NCI-H1436 treated with DMSO at 0.1 percent for 48 hours (cell line): ENCODE results near the gene HCST.
"Not testable (repeated sequence)": the region's sequence is repeated elsewhere in the genome, so short reads cannot be mapped to it uniquely, and the experiment has no call there.

Experiments used
- DNase-seq: peaks from one replicate; lab custom pipeline; 2025; lab: John Stamatoyannopoulos, UW

The HCST gene

DNA sequence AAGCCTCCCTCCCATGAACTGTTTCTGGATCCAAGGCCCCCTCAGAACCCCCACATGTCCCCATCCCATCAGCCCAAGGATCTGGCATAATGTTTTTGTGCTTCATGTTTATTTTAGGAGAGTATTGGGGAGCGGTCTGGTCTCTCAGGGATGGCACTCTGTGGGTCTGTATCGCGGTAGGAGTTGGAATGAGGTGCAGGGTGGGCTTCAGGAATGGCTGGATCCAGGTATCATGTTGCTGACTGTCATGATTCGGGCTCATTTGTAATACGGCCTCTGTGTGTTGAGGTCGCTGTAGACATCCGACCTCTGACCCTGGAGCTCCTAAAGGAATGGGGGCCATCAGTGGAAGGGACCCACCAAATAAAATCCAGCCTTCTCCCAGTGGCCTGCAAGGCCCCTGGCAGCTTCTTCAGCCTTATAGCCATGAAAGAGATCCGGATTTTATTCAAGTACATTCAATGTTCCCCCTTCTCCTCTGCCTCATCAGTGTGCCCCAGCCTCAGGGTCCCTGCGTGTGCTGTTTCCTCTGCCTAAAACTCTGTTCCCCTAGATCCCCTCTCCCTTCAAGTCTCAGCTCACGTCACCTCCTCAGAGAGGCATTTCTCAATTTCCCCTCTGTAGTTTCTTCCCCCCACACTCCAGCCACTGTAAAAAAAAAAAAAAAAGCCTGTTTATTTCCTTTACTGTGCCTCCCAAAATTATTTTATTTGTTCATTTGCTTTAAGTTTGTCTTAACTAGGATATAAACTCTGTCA lies 2.2 kb downstream of the HCST start:
- DNase-seq: no peak

DNA sequence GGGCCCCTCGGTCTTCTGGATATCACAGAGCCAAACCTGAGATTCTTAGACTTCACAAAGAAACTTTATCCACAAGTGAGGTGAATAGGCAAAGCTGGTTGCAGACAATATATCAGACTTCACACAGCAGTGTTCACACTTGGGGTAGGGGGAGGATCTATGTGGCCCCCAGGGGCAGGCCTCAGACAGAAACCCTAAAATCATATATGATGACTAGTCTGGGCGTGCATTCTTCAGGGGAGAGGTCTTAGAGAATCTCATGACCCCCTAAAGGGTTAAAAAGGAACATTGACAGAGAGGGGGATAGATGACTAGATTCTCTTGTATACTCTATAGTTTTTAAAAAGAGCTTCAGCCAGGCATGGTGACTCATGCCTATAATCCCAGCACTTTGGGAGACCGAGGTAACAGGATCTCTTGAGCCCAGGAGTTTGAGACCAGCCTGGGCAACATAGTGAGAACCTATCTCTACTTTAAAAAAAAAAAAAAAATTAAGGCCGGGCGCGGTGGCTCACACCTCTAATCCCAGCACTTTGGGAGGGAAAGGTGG lies 2.9 kb downstream of the HCST start:
- no peak for DNase-seq

DNA sequence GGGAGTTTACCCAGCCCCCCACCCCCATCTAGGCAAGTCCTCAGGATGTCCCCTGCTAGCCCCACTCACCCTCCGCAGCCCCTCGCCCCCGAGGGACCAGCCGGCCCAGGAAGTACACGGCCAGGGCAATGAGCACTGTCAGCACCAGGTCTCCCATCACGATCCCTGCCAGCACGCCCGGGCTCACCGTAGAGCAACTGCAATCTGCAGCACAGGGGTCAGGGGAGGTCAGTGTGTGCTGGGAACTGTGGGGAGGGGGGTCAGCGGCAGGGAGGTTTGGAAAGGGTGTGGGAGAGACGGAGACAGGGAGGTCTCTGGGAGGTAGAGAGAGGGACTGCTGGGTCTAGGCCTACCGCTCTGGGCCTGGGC lies 5.0 kb downstream of the HCST start:
- DNase-seq: no peak

DNA sequence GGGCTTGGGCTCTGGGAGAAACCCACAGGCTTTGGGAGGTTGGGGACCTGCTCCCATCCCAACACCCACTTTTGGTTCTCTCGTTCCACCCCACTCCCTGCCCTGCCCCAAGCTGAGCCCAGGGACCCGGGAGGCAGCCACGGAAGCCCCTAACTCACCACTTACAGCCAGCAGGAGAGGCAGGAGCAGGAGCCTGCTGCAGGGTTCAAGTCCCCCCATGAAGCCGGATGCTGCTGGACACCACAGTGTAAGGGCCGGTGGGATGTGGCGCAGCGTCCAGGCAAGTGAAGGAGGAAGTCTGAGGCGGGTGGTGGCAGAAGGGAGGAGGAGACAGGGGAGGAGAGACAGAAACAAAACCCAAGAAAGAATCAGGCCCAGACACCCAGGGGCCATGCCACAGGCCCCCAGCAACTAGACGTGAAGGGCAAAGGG lies 5.7 kb downstream of the HCST start, which contains the start of gene TYROBP:
Gene TYROBP (minus strand): TSS at position 286 of the 432 bp plus-strand sequence. CDS start 67 bp downstream, at position 219.
- DNase-seq: no peak

DNA sequence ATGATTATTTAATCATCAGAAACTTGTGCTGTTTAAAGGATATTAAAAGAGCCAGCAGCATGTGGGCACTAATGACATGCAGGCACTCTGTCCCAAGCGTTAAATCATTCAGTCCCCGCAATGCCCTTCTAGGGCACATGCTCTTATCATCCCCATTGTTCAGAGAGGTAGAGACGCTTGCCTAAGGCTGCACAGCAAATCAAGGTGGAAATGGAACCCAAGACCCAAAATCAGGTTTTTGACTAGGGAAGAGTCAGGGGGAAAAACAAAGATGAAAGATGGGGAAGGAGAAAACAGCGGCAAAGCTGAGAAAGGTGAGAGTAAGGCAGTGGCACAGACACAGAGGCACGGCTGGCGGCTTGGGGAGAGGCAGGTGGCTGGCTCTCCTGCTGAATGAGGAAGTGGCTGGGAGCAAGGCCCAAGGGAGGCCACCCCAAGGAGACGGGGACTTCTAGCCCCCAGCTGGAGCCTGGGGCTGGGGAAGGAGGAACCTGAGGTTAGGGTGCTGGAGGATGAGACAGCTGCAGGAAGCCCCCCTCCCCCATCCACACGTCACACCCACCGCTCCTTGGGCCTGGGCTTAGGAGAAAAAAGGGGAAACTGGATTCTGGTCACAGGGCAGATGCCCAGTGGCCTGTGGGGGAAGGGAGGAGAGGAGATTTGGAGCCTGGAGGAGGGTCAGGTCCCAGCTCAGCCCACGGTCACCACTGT lies 6.8 kb downstream of the HCST start:
- DNase-seq: no peak

DNA sequence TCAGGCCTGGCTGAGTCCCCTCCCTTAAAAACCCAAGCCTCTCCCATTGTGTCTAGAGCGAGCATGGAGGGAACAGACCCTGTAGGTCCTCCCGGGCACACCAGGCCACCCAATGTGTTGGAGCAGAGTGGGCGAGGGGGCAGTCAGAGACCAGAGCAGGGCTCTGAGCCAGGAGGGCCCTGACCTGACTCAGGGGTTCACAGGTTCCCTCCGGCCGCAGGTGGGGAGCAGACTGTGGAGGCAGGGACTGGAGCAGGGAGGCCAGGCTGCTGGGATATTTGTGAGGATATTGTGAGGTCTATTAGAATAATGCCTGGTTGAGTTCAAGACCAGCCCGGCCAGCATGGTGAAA lies 7.3 kb downstream of the HCST start:
- no peak for DNase-seq

DNA sequence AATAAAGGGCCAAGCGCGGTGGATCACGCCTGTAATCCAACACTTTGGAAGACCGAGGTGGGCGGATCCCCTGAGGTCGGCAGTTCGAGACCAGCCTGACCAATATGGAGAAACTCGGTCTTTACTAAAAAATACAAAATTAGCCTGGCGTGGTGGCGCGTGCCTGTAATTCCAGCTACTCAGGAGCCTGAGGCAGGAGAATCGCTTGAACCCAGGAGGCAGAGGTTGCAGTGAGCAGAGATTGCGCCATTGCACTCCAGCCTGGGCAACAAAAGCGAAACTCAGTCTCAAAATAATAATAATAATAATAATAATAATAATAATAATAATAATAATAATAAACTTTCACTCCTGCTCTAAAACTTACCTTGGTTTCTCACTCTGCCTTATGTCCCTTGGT lies 8.0 kb downstream of the HCST start:
- DNase-seq: not testable (repeated sequence)

DNA sequence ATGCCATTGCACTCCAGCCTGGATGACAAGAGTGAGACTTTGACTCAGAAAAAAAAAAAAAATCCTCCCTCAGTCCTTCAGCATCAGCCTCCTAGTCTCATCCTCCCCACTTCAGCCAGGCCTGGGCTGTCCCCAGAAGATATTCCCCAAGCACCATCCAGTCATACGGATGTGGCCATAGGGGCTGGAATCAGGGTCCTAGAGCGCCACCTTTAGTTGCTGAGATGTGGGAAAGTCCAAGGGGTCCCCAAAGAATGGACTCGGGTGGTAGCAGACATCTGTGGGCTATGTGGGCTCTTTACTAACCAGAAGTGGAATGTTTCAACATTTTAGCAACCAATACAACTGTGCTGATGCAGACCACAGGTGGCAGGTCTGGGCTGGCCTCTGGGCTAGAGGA lies 8.8 kb downstream of the HCST start:
- DNase-seq: no peak

DNA sequence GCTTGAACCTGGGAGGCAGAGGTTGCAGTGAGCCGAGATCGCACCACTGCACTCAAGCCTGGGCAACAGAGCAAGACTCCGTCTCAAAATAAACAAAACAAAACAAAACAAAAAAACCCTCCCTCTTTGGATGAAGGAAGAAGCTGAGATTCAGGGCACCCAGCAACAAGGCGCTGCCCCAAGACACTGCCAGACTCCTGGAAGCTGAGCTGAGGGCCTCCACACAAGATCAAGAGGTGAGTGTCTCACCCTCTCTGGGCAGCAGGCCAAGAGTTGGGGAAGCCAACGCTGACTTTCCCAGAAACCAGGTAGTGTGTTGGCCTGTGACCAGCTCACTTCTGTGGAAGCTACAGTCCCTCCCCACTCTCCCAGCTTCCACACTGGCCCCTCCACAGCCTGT lies 9.5 kb downstream of the HCST start:
- DNase-seq: no peak

DNA sequence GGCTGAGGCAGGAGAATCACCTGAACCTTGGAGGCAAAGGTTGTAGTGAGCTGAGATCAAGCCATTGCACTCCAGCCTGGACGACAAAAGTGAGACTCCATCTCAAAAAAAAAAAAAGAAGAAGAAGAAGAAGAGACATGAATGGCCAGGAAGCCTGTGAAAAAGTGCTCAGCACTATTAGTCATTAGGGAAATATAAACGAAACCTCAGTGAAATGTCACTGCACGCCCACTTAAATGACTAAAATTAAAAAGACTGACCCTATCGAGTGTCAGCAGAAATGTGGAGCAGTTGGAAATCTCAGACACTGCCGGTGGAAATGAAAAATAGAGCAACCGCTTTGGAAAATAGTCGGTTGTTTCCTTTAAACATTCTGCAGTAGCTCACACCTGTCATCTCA lies 11.3 kb downstream of the HCST start:
- no peak for DNase-seq

DNA sequence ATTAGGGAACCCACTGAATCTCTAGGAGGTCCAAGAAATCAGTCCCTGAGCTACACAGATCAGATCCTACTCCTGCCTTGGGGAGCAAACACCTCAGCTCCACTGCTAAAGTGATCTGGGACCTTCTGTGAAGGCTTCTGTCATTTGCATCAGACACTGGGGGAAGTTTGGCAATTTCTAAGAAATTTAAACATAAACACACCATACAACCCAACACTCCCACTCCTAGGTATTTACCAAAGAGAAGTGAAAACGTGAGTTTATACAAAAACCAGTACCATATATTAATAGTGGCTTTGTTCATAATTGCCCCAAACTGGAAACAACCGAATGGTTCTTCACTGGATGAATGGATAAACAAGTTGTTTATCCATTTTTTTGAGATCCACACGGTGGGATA lies 13.1 kb downstream of the HCST start:
- DNase-seq: no peak

DNA sequence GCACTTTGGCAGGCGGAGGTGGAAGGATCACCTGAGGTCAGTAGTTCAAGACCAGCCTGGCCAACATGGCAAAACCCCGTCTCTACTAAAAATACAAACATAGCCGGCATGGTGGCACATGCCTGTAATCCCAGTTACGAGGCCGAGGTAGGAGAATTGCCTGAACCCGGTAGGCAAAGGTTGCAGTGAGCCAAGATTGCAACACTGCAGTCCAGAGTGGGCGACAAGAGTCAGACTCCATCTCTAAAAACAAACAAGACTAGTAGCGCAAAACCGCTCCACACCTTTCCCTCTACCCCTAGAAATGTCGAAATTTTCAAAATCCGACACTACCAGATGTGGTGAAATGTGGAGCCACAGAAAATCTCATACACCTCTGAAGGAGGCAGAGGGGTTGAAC lies 17.0 kb downstream of the HCST start:
- DNase-seq: no peak

DNA sequence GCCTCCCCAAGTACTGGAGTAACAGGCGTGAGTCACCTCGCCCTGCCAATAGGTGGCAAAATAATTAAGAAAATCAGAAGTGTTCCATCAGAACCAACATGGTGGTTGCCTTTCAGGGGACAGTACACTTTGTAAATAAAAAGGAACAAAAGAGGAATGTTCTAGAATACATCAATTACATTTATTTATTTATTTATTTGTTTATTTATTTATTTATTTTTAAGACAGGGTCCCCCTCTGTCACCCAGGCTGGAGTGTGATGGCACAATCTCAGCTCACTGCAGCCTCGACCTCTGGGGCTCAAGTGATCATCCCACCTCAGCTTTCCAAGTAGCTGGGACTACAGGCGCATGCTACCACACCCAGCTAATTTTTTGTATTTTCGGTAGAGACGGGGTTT lies 18.7 kb downstream of the HCST start:
- DNase-seq: no peak

DNA sequence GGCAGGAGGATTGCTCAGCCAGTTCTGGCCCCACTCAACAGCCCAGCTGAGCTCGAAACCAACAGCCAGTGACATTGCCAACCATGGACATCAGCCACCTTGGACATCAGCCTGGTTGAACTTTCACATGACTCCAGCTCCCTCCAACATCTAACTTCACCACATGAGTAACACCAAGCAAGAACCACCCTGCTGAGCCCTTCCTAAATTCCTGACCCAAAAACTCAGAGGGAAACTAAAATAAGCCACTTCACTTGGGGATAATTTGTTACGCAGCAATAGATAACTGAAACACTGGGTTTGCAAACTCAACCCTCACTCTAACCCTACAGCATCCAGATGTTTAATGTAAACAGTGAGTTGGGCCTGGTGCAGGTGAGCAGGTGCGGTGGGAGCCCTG lies 23.2 kb downstream of the HCST start:
- DNase-seq: no peak

DNA sequence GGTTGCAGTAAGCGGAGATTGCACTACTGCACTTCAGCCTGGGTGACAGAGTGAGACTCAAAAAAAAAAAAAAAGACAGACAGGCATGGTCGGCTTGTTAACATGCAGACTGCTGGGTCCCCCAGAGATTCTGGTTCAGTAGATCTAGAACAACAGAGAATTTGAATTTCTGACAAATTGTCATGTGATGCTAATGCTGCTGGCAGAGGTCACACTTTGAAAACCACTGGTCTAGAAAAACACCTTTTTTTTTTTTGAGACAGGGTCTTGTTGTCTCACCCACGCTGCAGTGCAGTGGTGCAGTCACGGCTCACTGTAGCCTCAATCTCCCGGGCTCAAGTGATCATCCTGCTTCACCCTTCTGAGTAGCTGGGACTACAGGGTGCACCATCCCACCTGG lies 26.2 kb downstream of the HCST start:
- DNase-seq: no peak

DNA sequence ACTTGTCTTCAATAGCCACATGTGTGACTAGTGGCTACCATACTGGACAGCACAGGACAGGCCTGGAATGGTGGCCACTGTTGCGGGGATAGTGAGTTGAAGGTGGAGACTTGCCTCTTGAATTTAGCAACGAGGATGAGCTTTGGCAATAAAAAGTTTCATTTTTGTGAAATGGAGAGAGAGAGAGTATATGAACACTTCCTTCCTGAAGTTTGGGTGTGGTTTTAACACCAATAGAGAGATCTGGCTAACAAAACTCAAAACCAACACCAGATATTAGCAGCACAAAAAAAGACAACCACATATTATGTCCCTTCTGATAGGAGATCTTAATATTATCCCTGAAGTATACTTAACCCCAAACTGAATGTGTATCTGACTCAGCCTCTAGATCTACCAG lies 27.5 kb downstream of the HCST start:
- DNase-seq: no peak

DNA sequence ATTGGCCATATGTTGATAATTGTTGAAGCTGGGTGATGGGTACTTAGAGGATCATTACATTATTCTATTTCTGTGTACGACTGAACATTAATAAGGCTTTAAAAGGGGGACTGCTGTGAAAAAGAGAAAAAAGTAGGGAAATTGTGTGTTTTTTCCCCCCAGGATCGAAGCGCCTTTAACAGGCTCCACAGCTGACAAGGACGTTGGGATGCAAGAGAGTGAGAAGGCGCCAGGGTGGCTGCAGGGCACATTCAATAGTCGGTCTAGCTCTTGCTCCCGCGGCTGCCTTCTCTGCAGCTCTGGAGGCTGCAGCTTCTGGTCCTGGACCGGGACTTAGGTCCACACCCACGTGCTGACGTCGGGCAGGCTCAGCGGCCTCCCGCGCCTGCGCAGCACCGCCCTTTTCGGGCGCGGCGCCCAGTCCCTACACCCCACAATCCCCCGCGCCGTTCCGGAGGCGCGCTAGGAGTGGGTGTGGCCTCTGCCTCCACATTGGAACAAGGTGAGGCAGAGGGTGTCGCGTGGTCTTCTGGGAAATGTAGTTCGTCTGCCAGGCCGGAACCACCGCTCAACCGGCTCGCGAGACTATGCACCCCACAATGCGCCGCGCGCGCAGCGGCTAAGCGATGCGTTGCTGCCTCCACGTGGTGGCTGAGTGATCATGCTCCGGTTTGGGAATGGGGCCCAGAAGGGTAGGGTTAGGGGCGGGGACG lies 29.0 kb downstream of the HCST start:
- peak; percentile 98 for DNase-seq

DNA sequence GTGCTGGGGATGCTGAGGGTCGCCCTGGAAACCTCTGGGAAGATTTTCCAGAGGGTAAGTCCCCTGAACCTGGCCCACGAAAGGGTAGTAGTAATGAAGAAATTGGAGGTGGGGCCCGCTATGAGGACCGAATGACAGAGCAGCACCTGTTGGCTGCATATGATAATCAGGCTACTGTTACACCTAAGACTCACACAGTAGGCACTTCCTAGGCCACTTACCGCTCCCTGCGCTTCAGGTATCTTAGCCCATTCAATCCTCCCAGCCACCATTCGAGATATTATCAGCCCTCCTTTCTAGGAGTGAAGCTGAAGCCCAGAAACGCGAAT lies 29.5 kb downstream of the HCST start:
- DNase-seq: no peak

DNA sequence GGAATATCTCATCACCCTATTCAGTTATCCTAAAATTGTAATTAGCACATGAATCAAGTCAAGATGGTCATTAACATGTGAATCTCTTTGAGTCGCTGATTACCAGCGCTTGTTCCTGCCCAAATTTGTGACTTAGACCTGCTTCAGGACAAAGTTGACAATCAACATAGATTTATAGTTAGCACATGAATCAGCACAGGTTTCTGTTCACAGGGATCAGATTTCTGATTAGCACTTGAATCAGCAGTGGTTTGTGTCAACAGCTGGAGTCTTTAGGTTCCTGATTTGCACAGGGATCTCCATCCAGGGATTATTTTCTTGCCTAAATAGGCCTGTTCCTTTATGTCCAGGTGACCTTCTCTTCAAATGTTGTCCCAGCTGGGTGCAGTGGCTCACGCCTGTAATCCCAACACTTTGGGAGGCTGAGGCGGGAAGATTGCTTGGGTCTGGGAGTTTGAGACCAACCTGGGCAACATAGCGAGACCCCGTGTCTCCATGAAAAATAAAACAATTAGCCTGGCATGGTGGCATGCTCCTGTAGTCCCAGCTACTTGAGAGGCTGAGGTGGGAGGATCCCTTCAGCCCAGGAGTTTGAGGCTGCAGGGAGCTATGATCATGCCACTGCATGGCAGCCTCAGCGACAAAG lies 30.1 kb downstream of the HCST start:
- DNase-seq: no peak

DNA sequence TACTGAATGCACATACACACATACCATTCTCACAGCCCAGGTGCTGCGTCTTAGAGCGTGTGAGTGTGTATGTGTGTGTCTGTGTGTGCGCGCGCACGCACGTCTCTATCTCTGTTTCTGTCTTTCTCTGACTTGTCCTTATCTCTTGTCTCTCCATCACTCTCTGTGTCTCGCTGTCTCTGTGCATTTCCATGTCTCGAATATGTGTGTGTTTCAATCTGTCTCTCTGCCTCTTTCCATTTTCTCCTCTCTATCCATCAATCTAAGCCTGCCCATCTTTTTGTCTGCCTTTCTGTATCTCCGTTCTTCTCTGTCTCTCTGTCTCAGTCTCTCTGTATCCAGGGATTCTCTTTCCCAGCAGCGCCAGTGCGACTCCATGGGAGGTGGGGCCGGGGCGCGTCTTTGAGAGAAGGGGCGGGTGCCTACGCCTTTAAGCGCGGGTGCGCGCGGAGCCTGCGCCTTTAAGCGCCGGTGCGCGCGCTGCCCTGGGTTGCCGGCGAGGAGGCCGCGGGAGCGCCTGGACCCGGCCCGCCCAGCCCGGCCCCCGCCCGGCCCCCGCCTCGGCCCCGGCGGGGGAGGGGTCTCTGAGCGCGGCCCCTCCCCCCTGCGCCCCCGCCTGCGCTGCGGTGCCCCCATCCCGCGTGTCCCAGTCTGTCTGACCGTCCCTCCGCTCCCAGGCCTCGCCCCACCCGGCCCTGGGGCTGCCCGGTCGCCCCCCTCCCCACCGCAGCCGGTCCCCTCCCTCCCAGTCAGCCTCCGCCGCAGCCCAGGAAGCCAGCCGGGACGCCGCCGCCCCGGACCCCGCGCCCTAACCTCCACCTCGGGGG lies 33.8 kb downstream of the HCST start, which contains the start of gene LRFN3:
Gene LRFN3 (plus strand): TSS at position 464 of the 827 bp plus-strand sequence. CDS start 3,052 bp downstream, outside the sequence.
- no peak for DNase-seq

DNA sequence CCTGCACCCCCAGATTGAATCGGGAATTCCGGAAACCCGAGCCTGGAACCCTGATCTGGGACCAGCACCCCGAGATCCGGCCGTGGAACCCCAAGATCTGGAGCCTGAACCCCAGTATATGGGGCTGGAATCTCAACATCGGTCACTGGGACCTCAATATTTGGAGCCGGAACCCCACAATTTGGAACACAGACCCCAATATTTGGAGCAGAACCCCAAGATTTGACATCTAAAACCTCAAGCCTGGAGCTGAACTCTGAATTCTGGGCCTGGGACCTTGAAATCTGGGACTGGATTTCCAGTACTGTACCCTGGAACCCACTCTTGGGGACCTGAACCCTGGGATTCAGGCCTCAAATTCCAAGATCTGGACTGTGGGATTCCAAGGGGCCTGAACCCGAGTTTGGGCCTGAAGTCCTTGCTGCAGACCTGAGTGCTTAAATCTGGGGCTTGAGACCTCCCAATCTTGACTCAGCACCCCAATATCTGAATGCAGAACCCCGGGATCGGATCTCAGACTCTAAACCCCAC lies 34.5 kb downstream of the HCST start:
- no peak for DNase-seq
